Measurements from ENCODE around the gene PRSS2. TPM values are rescaled to one million over a fixed set of nuclear protein-coding genes. Genes with fewer than 3 reads are reported as not detected.

PRSS2 gene
- total RNA-seq, 1 experiment from 2014 or later = 22.4 TPM

DNA sequence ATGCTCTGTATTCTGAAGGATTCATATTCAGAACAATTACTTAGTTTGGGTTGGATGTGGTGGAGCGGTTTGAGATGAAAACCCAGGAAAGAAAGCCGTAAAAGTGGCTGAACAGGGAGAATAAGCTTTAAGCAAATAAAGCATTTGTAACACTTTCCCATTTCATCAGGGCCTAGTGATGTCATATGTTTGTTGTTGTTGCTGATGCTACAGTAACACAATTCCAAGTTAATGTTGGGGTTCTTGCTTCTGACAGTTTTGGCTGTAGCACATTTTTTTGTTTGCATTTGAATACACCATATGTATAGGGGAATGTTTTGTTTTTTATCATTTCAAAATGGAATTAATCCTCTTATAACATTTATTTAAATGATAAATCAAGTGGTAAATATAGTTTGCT, 43.7 kb downstream of the PRSS2 start:
- no peak overlapping the region for H3K4me3 ChIP-seq (ENCODE audit: low read depth in 2 of 2, low read length in 2 of 2)
- ChIA-PET POLR2A (no interaction called here), CTCF (interaction anchor here (0.7 kb wide), 1 partner anchor 24 kb away, joined by 7 read pairs; no protein-coding TSS in a partner anchor)
- no peaks in the 10 kb centered on the region for H3K36me3 ChIP-seq (ENCODE audit: control insufficient read depth, insufficient read depth, low read length)
- no peaks in the 10 kb centered on the region for H3K9me3 ChIP-seq (ENCODE audit: control insufficient read depth, insufficient read depth, low read depth, low read length)
- BruUV-seq (replicated peaks) = no TSS peak
- no peak for TF ChIP-seq SIN3A (IDR thresholded peaks at IDR 0.05; ENCODE audit: borderline replicate concordance, insufficient read depth, low read depth, low read length)
- no peak for TF ChIP-seq TCF7L2 (IDR thresholded peaks at IDR 0.05; ENCODE audit: low read depth, low read length)
- TF ChIP-seq CTCF (IDR thresholded peaks at IDR 0.05) = no peak
- no peak for TF ChIP-seq POLR2AphosphoS5 (IDR thresholded peaks at IDR 0.05; ENCODE audit: low read depth, low read length)
- TF ChIP-seq, protein P1, sequence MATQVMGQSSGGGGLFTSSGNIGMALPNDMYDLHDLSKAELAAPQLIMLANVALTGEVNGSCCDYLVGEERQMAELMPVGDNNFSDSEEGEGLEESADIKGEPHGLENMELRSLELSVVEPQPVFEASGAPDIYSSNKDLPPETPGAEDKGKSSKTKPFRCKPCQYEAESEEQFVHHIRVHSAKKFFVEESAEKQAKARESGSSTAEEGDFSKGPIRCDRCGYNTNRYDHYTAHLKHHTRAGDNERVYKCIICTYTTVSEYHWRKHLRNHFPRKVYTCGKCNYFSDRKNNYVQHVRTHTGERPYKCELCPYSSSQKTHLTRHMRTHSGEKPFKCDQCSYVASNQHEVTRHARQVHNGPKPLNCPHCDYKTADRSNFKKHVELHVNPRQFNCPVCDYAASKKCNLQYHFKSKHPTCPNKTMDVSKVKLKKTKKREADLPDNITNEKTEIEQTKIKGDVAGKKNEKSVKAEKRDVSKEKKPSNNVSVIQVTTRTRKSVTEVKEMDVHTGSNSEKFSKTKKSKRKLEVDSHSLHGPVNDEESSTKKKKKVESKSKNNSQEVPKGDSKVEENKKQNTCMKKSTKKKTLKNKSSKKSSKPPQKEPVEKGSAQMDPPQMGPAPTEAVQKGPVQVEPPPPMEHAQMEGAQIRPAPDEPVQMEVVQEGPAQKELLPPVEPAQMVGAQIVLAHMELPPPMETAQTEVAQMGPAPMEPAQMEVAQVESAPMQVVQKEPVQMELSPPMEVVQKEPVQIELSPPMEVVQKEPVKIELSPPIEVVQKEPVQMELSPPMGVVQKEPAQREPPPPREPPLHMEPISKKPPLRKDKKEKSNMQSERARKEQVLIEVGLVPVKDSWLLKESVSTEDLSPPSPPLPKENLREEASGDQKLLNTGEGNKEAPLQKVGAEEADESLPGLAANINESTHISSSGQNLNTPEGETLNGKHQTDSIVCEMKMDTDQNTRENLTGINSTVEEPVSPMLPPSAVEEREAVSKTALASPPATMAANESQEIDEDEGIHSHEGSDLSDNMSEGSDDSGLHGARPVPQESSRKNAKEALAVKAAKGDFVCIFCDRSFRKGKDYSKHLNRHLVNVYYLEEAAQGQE (IDR thresholded peaks at IDR 0.05; ENCODE audit: insufficient read depth in 1 of 2, low read depth in 2 of 2, low read length in 1 of 2) = no peak
- peaks cover 4% of the 10 kb centered on the region for H3K27me3 ChIP-seq (ENCODE audit: control insufficient read depth, insufficient read depth, low read length)
- in situ Hi-C loops (cut with HindIII; ENCODE audit: low pct_unique_long_range_greater_than_20kb, low sequenced_read_pairs) (no loop called here), intact Hi-C loops (cut with micrococcal nuclease; ENCODE audit: unreplicated experiment) (loop anchor here (10.0 kb wide), 1 partner anchor 280 kb away; no protein-coding TSS in a partner anchor)
- H3K27ac ChIP-seq (ENCODE audit: low read length) = no peak overlapping the region
- DNase-seq (ENCODE audit: low read depth, low spot score) (no peak), ATAC-seq (no peak)
- no peaks in the 10 kb centered on the region for H3K4me1 ChIP-seq (ENCODE audit: control insufficient read depth, insufficient read depth, low read length)

GRCh38 chr7:142815134-142815533, 44.4 kb downstream of the PRSS2 start:
- POLR2A ChIA-PET = no interaction called here
- in situ Hi-C loops (cut with HindIII; ENCODE audit: low pct_unique_long_range_greater_than_20kb, low sequenced_read_pairs) (no loop called here), intact Hi-C loops (cut with micrococcal nuclease; ENCODE audit: unreplicated experiment) (loop anchor here (10.0 kb wide), 1 partner anchor 280 kb away; no protein-coding TSS in a partner anchor)
- TF ChIP-seq TCF7L2 (IDR thresholded peaks at IDR 0.05; ENCODE audit: low read depth, low read length) (no peak), POLR2AphosphoS5 (IDR thresholded peaks at IDR 0.05; ENCODE audit: low read depth, low read length) (no peak), SIN3A (IDR thresholded peaks at IDR 0.05; ENCODE audit: borderline replicate concordance, insufficient read depth, low read depth, low read length) (no peak), CTCF (IDR thresholded peaks at IDR 0.05) (no peak)
- TF ChIP-seq, protein P1 (IDR thresholded peaks at IDR 0.05; ENCODE audit: insufficient read depth in 1 of 2, low read depth in 2 of 2, low read length in 1 of 2) = no peak
- Histone ChIP-seq H3K4me3 (ENCODE audit: low read depth in 2 of 2, low read length in 2 of 2) (no peak overlapping the region), H3K27ac (ENCODE audit: low read length) (no peak overlapping the region), H3K27me3 (ENCODE audit: control insufficient read depth, insufficient read depth, low read length) (peaks cover 4% of the 10 kb centered on the region), H3K9me3 (ENCODE audit: control insufficient read depth, insufficient read depth, low read depth, low read length) (no peaks in the 10 kb centered on the region), H3K4me1 (ENCODE audit: control insufficient read depth, insufficient read depth, low read length) (no peaks in the 10 kb centered on the region), H3K36me3 (ENCODE audit: control insufficient read depth, insufficient read depth, low read length) (no peaks in the 10 kb centered on the region)
- CTCF ChIA-PET = no interaction called here
- no peak for ATAC-seq
- no peak for DNase-seq (ENCODE audit: low read depth, low spot score)
- no TSS peak for BruUV-seq (replicated peaks)
